GM13977 (cell line): ENCODE data around the gene FCRL6.
A peak's percentile ranks its signal among the peaks of the same experiment; 100 is the strongest.

ENCODE experiments used
- DNase-seq: peaks from one replicate; pipeline ENCODE4 v3.0.0; 2012; ENCODE audit warnings: low spot score
- in situ Hi-C: fragments of 300-500 bp; cut with MboI; formaldehyde crosslinking; loops from one replicate; pipeline ENCODE4 v1.12.0; 2022; ENCODE audit warnings: low sequenced_read_pairs, low pct_unique_long_range_greater_than_20kb, mixed read lengths, inconsistent platforms; ENCODE audit not compliant: unreplicated experiment
- TF ChIP-seq, protein P1 (sequence below): IDR thresholded peaks from 2 replicates; pipeline ENCODE4 v1.5.1; 2012; ENCODE audit warnings: mild to moderate bottlenecking, control low read depth; ENCODE audit not compliant: insufficient read depth; ENCODE audit errors: extremely low read depth, missing control alignments

Gene FCRL6

DNA sequence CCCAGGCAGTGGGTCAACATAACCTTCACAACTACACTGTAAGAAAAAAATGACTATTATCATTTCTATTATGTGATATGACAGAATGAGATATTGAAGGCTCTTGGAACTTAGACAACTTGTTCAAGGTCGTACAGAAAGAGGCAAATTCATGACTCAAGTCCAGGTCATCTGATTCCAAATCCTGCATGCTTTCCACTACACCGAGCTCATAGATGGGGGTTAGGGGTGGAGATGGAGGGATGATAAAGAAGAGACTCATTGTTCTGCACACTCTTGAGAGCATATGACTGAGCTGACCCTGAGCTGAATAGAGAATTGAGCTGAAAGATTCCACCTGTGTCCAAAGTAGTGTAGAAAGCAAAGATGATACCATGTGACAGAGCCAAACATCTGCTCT, 2.8 kb downstream of the FCRL6 start:
- DNase-seq: no peak
- in situ Hi-C loops: no loop called here
- TF ChIP-seq, protein P1, sequence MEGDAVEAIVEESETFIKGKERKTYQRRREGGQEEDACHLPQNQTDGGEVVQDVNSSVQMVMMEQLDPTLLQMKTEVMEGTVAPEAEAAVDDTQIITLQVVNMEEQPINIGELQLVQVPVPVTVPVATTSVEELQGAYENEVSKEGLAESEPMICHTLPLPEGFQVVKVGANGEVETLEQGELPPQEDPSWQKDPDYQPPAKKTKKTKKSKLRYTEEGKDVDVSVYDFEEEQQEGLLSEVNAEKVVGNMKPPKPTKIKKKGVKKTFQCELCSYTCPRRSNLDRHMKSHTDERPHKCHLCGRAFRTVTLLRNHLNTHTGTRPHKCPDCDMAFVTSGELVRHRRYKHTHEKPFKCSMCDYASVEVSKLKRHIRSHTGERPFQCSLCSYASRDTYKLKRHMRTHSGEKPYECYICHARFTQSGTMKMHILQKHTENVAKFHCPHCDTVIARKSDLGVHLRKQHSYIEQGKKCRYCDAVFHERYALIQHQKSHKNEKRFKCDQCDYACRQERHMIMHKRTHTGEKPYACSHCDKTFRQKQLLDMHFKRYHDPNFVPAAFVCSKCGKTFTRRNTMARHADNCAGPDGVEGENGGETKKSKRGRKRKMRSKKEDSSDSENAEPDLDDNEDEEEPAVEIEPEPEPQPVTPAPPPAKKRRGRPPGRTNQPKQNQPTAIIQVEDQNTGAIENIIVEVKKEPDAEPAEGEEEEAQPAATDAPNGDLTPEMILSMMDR: no peak

DNA sequence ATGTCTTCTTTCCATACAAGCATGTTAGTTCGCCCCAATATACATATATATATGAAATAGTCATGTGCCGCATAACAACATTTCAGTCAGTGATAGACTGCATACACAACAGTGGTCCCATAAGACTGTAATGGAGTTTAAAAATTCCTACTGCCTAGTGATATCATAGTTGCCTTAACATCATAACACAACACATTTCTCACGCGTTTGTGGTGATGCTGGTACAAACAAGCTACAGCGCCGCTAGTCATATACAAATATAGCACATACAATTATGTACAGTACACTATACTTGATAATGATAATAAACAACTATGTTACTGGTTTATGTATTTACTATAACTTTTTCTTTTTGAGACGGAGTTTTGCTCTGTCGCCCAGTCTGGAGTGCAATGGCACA, 13.8 kb downstream of the FCRL6 start:
- DNase-seq: no peak
- in situ Hi-C loops: no loop called here
- TF ChIP-seq, protein P1: no peak

DNA sequence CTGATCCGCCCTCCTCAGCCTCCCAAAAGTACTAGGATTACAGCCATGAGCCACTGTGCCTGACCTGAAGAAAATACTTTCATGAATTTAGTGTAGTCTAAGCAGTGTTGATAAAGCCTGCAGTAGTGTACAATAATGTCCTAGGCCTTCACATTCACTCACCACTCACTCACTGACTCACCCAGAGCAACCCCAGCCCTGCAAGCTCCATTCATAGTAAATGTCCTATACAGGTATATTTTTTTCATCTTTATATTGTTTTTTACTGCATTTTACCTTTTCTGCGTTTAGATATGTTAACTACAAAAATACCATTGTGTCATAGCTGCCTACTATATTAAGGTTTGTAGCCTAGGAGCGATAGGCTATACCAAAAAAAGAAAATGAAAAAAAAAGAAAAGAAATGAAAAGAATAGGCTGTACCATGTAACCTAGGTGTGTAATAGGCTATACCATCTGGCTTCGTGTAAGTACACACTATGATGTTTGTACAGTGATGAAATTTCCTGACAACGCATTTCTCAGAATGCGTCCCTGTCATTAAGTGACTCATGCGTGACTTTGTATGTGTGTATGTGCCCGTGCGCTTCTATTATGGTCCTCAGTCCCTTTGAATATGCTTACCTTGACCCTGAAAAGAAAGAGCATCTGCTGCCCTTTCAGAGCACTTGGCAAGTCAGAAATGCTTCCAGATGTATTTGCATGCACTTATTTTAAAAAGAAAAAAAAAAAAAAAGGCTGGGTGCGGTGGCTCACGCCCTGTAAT, 15.3 kb downstream of the FCRL6 start:
- no peak for DNase-seq
- in situ Hi-C loops: no loop called here
- TF ChIP-seq, protein P1: no peak

DNA sequence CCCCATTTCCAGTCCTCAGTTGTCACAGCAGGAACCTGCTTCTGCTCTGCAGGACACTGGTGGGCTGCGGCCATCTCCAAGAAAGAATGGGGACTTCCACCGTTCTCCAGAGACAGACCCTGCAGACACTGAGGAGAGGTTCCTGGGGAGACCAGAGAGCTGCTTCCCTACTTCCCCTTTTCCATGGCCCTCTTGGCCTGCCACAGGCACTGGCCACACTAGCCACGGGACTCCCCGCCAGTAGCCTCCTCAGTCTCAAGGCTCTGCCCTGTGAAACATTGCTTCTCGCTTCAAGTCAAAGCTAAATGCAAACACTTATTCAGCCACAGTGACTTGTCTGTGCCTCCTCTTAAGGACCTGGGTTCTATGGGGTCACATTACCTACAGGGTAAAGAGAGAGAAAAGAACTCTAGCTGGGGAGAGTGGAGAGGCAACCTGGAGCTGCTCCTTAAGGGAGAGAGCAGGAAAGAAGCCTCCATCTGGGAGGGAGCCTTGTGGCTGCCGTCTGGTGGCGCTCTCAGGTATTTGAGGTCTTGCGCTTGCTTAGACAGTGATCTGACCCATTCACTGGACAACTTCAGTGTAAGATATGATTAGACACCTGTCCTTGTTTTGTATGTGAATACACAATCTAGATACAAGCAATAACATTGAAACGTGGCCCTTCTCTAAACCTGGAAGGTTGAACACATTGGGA, 19.2 kb downstream of the FCRL6 start:
- peak; percentile 42 for DNase-seq
- in situ Hi-C loops: no loop called here
- TF ChIP-seq, protein P1: peak; percentile 67

DNA sequence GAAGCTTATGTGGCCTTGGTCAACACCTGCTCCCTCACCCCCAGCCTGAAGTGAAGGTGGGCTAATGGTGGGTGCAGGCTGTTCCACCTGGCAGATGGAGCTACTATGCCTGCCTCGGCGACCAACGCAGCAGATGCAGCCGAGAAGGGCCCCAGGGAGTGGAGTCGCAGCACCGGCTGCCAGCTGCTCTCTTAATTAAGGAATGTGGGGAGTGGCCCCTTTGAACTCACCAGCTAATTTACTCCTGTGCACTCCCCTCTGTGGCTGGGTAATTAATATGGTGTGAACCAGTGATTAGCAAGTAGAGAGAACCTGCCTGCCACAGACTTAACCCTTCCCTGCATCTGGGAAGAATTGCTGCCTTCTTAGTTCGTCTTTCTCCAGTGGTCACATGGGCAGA, 21.2 kb downstream of the FCRL6 start:
- TF ChIP-seq, protein P1: no peak
- in situ Hi-C loops: no loop called here
- no peak for DNase-seq

DNA sequence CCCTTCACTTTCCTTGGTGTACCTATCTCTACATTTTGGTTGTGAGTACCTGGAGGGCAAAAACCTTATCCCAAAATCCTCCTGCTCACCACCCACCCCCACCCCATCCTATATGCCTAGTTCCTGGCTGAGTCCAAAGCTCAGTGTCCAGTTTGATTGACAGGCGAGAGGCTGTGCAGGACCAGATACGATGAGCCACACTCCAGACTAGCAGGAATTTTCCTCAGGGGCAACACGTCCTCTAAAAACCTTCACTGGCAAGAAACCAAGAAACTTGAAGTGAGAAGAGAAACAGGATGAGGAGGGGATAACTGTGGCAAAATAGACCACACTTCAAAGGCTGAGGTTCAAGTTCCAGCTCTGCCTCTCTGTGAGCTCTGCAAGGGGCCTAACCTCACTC, 23.4 kb downstream of the FCRL6 start:
- in situ Hi-C loops: no loop called here
- no peak for DNase-seq
- TF ChIP-seq, protein P1: no peak
